ENCODE results near the gene CCDC12. TPM values are rescaled to one million over a fixed set of nuclear protein-coding genes. Genes with fewer than 3 reads are reported as not detected.

The CCDC12 gene
- total and polyA plus RNA-seq, 3 donors from 2014 or later = 43.3 to 66.6 (median 59.6) TPM

- TF ChIP-seq POLR2A (IDR thresholded peaks at IDR 0.05) (no peak), CTCF (IDR thresholded peaks at IDR 0.05) (no peak)
- intact Hi-C loops (cut with DNase I; ENCODE audit: low total_unique reads) = no loop called here
- no peak for DNase-seq
These were observed 43.3 kb downstream of the CCDC12 start for GRCh38 chr3:46933261-46933660.

GRCh38 chr3:46932455-46933225 is 43.9 kb downstream of the CCDC12 start:
- intact Hi-C loops (cut with DNase I; ENCODE audit: low total_unique reads) = no loop called here
- WGBS, 2 donors = 75 to 77% methylated on average over 7 of the region's 7 CpGs

More at GRCh38 chr3:46933261-46933660, 43.3 kb downstream of the CCDC12 start:
- Histone ChIP-seq H3K4me3 (no peak overlapping the region), H3K9me3 (no peaks in the 10 kb centered on the region), H3K27ac (no peak overlapping the region), H3K4me1 (peaks cover 44% of the 10 kb centered on the region), H3K36me3 (ENCODE audit: low read depth, missing control alignments) (no peaks in the 10 kb centered on the region), H3K27me3 (no peaks in the 10 kb centered on the region)
- 50 to 78% methylated on average over 2 to 6 of the region's 6 CpGs for WGBS, 2 donors

GRCh38 chr3:46931631-46932331 is 44.8 kb downstream of the CCDC12 start:
- TF ChIP-seq CTCF (IDR thresholded peaks at IDR 0.05) (no peak), POLR2A (IDR thresholded peaks at IDR 0.05) (no peak)
- H3K27ac ChIP-seq = peak overlapping the region; percentile 32 to 38
- no peaks in the 10 kb centered on the region for H3K36me3 ChIP-seq (ENCODE audit: low read depth, missing control alignments)
- intact Hi-C loops (cut with DNase I; ENCODE audit: low total_unique reads) = no loop called here
- H3K9me3 ChIP-seq = no peaks in the 10 kb centered on the region
- H3K4me3 ChIP-seq = no peak overlapping the region
- 39 to 53% methylated on average over 6 of the region's 6 CpGs for WGBS, 2 donors
- DNase-seq = peak; percentile 71
- peaks cover 52% of the 10 kb centered on the region for H3K4me1 ChIP-seq
- H3K27me3 ChIP-seq = no peaks in the 10 kb centered on the region

More at GRCh38 chr3:46932455-46933225, 43.9 kb downstream of the CCDC12 start:
- TF ChIP-seq CTCF (IDR thresholded peaks at IDR 0.05) (no peak), POLR2A (IDR thresholded peaks at IDR 0.05) (no peak)
- no peak for DNase-seq
- Histone ChIP-seq H3K9me3 (no peaks in the 10 kb centered on the region), H3K27ac (peak overlapping the region in 1 of 2 donors; percentile 38), H3K4me3 (no peak overlapping the region), H3K36me3 (ENCODE audit: low read depth, missing control alignments) (no peaks in the 10 kb centered on the region), H3K4me1 (peaks cover 46% of the 10 kb centered on the region), H3K27me3 (no peaks in the 10 kb centered on the region)

- Histone ChIP-seq H3K27ac (peak overlapping the region; percentile 32 to 38), H3K9me3 (no peaks in the 10 kb centered on the region), H3K36me3 (ENCODE audit: low read depth, missing control alignments) (no peaks in the 10 kb centered on the region), H3K27me3 (no peaks in the 10 kb centered on the region), H3K4me1 (peaks cover 60% of the 10 kb centered on the region), H3K4me3 (no peak overlapping the region)
- TF ChIP-seq CTCF (IDR thresholded peaks at IDR 0.05) = no peak
- TF ChIP-seq POLR2A (IDR thresholded peaks at IDR 0.05) = no peak
- 76 to 79% methylated on average over 3 of the region's 3 CpGs for WGBS, 2 donors
- intact Hi-C loops (cut with DNase I; ENCODE audit: low total_unique reads) = no loop called here
- no peak for DNase-seq
These were observed 45.6 kb downstream of the CCDC12 start for GRCh38 chr3:46930945-46931403.
